ENCODE data around the gene OR51A2.
A peak's percentile ranks its signal among the peaks of the same experiment; 100 is the strongest.
"Not testable (repeated sequence)": the region's sequence is repeated elsewhere in the genome, so short reads cannot be mapped to it uniquely, and the experiment has no call there.

The OR51A2 gene, protein sequence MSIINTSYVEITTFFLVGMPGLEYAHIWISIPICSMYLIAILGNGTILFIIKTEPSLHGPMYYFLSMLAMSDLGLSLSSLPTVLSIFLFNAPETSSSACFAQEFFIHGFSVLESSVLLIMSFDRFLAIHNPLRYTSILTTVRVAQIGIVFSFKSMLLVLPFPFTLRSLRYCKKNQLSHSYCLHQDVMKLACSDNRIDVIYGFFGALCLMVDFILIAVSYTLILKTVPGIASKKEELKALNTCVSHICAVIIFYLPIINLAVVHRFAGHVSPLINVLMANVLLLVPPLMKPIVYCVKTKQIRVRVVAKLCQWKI

DNA sequence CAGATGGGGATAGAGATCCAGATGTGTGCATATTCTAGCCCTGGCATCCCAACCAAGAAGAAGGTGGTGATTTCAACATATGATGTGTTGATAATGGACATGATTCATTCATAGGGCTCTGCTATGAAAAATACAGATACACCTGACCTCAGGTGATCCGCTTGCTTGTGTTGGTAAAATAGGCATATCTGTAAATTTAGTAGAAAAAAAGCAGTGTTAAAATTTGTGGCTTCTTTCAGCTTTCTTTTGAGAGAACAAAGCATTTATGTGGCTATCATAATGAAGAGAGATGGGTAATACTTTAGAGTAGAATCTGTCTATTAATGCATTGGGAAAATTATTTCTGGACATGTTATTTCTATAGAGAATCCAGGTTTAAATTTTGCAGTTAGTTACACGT is at the start of gene OR51A2:
Gene OR51A2, minus strand, starts transcription at position 101 of the 400 bp plus-strand sequence. Its CDS starts 0 bp downstream, at position 101.
- DNase-seq, result not testable (repeated sequence)

DNA sequence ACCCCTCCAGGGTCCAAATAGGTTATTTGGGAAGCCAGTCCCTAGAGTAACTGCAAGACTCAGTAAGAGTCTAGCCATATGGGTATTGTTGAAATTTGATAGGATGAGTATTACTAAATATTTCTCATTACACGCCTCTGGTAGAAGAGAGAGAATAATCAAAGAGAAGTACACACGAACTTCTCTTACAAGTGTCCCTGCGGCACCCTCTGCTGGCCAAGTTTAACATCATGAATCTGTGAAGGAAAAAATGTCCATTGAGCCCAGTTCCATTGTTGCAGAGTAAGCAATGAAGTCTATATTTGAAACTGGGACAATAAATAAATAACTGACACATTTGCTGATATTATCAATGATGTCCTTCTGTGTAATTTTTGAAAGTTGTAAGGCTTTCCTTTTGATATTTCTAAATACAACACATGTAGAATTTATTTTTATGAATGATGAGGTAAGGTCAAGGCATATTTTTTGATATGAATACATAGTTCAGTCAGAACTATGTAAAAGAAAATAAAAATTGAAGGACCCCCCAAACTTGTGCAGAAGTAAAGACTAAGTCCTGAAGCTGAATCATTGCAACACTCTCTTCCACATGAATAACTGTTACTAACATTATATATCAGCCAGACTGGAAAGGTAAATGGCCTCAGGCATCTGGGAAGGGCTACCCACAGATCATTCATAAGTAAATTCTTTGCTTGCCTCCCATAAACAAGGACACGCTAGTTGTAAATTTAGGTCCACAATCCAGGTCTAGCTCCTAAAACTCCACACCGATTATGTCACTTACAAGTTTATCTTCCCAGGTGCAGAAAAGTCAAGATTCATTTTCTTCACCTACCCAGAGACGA is 49.1 kb upstream of the OR51A2 start:
- DNase-seq, result peak in 1 of 2 experiments; percentile 3

DNA sequence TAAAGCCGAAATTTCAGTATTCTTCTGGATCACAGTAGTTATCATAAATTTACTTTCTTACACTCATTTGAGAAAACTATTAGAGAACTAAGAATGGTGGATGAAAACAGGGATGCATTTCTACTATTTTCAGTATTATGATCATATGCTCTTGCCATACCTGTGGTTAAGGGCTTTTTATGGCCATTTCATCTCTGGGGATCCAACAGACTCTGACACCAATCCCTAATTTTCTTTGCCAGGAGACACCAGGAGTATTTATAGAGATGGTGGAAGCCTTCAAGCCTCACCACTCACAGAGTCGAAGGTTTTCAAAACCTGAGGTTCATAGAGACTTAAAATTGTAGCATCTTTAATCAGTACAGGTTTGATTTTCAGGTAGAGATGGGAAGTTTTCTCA is 39.0 kb upstream of the OR51A2 start, which contains the start of gene OR51L1:
Gene OR51L1, plus strand, starts transcription at position 301 of the 400 bp plus-strand sequence. CDS start 4,132 bp downstream, outside the sequence.
- DNase-seq, result no peak

DNA sequence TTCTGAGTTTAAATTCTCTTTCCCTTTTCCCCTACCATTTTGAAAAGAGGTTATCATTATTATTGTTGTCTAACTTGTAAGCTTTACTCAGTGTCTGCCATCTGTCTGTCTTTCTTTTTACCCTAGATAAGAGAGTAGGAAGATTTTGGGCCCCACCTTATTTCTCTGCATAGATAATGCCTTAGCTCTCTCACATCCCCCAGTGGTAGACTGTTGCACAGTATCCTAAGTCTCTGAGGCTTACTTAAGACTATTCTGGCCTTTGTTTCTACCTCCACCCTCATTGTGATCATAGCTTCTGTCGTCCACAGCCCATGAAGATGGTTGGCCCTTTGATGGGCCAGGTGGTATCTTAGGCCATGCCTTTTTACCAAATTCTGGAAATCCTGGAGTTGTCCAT is 35.5 kb upstream of the OR51A2 start:
- DNase-seq, result no peak

DNA sequence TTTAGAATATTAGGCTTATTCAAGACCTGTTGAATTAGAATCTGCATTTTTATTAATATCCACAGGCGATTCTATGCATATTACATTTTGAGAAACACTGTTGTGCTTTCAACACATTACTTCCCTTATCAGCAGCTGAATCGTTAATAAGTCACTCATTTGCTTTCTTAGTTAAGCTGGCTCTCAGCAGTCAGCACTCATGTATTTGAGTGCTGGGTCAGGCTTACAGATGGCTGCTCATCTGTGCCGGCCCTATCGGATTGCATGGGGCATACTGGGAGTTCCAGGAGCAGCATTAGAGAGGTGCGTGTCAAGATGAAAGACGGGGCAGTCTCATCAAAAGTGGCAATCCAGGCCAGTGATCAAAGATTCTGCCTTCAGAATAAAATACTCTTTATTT is 28.3 kb upstream of the OR51A2 start:
- no peak for DNase-seq

DNA sequence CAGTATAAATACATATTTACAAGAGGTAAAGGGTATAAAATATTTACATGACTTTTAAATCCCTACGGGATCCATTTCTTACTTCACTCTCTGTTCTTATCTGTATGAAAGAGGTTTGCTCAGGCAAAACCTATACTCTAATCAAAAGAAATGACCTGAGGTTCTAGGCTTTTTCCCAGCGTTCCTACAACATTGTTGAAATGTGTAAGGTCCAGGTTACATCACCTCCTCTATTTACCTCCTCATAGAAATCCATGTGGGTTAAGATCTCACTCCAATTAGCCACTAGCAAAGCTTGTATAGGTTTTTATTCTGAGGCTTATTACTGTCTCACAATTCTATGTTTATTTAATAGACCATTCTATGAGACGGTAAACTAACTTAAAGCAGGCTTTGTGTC is 27.2 kb upstream of the OR51A2 start:
- DNase-seq, result no peak

DNA sequence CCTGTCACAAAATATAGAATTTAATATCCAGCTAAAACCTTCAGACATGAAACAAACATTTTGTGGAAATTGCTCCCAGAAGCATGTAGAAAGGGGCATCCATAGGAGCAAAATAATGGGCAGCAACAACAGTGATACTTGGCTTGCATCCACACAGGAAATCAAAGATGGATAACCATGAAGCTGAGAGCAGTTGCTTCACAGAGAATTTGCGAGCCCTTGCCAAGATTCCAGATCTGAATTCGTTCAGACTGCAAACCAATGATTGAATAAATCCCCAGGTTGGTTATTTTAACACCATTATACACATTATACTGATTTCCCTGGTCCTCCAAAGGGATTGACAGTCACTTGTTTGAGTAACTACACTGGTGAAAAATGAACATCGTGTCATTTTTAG is 23.5 kb upstream of the OR51A2 start:
- no peak for DNase-seq

DNA sequence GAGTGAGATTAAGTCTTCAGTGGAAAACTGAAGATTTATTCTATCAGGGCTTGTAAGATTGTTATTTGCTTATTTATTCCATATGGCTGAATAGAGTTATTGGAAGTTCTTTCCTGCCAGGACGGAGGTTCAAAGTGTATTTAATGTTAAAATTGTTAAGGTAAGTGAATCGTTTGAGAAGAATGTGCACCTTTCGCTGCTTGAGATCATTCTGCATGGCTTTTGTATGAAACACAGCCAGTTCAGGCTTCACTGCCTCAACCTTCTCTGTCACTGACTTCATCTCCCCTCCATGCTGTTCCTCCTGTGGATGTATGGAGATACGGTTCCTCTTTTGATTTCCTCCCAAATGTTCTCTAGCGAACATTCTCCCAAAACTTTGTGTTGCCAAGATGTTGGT is 19.9 kb upstream of the OR51A2 start:
- DNase-seq, result no peak

DNA sequence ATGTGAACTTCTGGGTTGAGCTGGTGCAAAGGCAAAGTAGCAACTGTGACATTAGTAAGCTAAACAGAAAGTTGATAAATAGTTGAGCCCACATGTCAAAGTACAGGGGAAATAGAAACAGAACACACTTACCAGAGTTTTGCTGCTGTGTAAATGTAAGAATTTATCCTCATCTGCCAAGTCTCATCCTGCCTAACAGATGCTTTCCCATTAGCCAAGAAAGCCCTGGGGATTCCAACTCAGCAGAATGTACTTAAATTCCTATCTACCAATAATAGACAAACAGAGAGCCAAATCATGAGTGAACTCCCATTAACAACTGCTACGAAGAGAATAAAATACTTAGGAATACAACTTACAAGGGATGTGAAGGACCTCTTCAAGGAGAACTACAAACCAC is 7.3 kb upstream of the OR51A2 start:
- no peak for DNase-seq

DNA sequence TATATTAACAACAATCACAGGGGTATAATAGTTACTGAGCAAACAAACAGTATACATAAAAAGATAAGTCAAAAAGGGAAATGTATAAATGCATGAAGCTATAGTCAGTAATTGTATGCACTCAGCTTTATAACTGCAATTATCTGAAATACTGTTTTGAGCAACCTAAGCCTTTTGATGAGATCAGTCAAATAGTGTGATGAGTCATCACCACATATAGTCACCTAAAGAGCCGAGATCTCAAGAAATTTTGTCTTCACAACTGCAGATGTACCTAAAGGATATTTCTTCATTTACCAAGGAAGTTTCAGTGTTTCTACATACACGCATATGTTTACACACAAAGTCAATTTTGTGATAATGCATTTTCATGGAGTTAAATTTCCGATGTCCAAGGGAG is 5.4 kb upstream of the OR51A2 start:
- no peak for DNase-seq

DNA sequence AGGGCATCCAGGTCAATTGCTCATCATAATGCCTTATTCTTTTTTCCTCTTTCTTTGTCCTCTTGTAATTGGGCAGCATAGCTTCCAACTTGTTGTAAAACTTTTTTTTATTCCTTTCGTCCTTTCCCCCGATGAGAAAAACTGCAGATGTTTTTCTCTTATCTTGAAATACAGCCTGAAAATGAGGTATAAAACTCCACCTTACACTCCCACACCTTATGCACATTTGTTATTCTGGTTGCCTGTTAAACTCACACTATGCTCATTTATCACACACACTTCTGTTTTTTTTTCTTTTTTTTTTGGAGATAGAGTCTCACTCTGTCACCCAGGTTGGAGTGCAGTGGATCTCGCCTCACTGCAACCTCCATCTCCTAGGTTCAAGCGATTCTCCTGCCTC is 1.9 kb upstream of the OR51A2 start:
- DNase-seq, result no peak

DNA sequence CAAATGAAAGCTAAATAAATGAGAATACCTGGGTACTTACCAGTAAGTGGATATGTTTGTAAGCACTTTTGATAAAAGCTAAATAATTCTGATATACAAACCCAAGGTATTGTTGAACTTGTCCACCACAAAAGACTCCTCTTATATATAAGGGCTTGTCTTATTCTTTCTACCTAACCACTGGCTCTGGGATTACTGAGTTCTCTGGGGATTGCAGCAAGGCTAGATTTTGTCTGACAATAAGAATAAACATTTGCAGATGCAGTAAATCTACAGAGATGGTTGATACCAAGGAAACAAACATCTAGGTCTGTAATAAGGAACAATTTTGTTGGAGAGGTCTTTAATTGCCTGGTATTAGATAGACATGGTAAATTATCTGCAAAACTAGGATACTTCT is 8.0 kb downstream of the OR51A2 start, which contains the start of gene OR51A4:
Gene OR51A4, minus strand, starts transcription at position 101 of the 400 bp plus-strand sequence. CDS start 505 bp downstream, outside the sequence.
- DNase-seq, result no peak

DNA sequence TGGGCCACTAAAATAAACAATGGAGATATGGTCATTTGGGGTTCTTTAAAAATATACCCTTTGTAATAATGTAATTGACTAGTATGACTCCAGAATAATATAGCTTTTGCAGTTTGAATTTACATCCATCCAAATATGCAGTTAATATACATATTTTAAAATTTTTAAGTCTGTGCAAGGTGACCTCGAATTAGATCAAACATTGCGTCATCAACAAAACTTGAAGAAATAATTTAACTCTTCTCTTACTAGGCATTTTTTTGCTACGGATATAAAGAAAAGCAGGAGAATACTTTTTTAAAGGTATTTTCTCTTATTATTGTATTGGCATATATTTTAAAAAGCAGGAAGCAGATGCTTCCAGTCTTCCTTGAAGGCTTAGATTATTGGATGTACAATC is 18.8 kb downstream of the OR51A2 start:
- no peak for DNase-seq

DNA sequence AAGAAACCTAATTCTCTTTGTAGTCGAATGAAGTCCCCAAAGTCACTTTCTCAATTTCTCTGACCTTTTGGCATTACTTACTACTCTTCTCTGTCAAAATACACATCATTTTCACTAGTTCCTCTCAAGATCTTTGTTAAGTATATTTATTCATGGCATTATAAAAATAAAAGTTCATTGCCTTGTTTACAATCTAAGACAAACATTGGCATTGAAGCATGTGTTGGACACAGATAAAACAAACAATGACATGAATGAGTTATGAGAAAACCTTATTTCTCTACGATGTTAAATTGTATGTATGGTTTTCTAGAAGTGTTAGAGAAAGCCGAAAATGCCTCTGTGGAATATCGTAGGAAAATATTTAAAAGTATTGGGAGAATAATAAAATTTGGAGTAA is 22.8 kb downstream of the OR51A2 start:
- no peak for DNase-seq

DNA sequence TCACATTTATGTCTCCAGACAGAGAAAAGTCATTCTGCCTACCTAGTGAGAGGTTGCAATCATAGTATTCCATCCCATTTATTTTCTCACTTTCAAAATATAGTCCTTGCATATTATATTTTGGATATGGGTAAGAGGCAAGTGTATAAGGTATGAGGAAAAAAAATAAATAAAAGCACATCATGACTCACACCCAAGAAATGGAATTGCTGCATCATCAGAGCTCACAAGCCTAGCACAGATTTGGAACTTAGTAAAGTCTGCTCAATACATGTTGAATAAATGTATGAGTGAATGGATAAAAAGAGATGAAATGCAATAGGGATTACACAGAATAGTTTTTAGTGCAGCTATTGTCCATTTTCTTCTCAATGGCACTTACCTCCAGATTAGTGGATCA is 28.9 kb downstream of the OR51A2 start:
- no peak for DNase-seq

DNA sequence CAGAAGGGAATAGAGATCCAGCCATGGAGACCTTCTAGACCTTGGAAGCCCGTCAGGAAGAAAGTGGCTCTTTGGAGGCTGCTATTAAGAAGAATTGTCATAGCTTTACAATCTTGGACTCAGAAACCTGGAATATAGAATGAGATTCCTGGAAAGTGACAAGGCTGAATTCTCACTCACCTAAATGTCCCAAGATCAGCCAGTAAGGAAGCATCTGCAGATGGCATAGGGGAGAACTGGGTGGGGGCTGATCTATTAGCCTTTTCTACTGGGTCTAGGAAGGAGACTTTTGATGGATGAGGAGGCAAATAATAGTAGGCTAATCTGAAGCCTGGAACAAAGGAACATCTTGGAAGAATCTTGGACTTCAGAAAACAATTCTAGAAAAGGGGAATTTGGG is 31.3 kb downstream of the OR51A2 start, which contains the start of gene OR51G1:
Gene OR51G1, minus strand, starts transcription at position 101 of the 400 bp plus-strand sequence. Its CDS starts 0 bp downstream, at position 101.
- DNase-seq, result no peak

DNA sequence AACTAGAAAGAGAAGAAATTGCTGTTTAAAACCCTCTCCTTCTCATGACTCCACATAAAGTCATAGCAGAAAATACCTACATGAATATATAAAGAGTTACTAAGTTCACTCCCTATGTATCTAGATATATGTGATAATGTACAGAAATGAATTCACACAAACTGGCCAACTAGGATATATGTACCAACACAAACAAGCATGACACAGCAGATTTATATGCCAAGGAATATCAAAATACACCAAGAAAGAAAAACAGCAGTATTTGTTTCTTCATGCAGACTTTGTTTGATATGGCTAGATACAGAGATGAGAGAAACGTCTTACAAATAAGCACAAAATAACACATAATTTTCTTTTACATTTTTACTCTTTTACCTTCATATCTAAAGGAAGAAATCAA is 33.2 kb downstream of the OR51A2 start:
- no peak for DNase-seq

DNA sequence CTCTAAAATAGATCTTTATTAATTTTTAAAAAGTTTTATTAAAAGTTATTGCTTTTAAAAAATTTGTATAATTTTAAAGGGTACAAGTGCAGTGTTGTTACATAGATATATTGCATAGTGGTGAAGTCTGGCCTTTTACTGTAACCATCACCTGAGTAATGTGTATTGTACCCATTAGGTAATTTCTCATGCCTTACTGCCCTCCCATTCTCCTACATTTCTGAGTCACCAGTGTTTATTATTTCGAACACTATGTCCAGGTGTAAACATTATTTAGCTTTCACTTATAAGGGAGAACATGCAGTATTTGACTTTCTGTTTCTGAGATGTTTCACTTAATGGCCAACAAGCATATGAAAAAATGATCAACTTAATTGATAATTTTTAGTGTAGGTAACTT is 33.7 kb downstream of the OR51A2 start:
- DNase-seq, result no peak

DNA sequence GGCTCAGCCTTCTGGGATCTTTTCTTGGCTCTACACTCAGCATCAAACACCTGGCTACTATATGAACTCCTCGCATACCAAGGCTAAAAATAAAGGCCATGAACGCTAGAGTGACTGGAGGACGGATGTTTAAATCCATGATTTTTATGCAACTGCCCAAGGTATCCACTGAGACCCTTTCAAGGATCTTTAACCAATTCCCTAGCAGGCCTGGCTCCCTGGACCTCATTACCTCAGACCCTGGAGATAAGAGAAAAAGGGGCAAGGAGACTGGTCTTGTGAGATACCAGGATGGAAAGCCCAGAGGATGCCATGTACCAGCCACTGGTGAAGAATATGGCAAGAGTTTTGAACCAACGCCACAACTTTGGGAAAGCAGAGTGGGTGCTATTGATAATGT is 36.3 kb downstream of the OR51A2 start, which contains the start of gene OR51G2:
Gene OR51G2, minus strand, starts transcription at position 101 of the 400 bp plus-strand sequence. CDS start 3,687 bp downstream, outside the sequence.
- no peak for DNase-seq

DNA sequence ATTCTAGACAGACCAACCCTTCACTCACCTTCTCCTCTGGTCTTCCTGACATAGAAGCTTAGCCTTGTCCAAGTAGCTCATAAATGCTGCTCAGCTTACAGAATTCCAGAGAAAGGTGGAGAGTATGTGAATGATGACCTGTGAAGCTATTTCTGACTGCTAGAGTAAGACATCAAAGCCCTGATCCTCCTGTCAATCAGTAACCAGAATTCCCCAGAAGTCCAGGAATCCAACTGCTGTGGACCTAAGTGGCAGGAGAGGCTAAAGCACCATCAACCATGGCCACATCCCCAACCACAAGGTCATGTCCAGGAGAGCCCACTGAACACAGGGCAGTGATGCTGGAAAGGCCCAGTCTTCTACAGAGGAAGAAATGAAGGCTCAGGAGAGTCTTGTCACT is 38.9 kb downstream of the OR51A2 start:
- no peak for DNase-seq

Measured in stimulated activated CD4-positive, alpha-beta T cell treated with anti-CD3 and anti-CD28 coated beads, Interleukin-4, amount 100 ng/mL, for 4 hours (primary cell).